ENCODE measurements around the gene SLC39A7. TPM values are rescaled to one million over a fixed set of nuclear protein-coding genes. Genes with fewer than 3 reads are reported as not detected.
"Not testable (repeated sequence)": the region's sequence is repeated elsewhere in the genome, so short reads cannot be mapped to it uniquely, and the experiment has no call there.

The SLC39A7 gene
- total RNA-seq, 1 donor from 2014 or later: 31.7 TPM

DNA sequence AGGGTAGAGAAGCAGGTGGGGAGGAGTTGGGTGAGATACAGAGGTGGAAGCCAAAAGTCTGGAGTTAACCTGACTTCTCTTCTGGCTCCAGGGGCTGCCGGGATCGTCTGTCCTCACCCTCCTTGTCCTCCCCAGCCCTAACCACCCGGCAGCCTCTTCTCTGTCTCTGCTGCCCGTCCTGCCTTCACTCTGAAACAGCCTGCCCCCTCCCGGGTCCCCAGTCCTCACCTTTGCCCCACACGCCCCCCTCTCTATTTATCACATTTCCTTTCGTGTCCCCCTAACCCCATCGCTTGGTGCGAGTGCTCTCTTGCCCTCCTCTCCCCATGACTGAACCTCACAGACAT, 13.3 kb downstream of the SLC39A7 start:
- POLR2A ChIA-PET: no interaction called here
- Mint-ChIP-seq H3K4me1 (peaks cover 22% of the 10 kb centered on the region), H3K4me3 (peak overlapping the region; percentile 67), H3K9me3 (no peaks in the 10 kb centered on the region), H3K36me3 (ENCODE audit: low read depth) (peaks cover 26% of the 10 kb centered on the region), H3K27me3 (peaks cover 38% of the 10 kb centered on the region), H3K27ac (no peak overlapping the region)
- ATAC-seq (ENCODE audit: low read depth): no peak
- CTCF ChIA-PET: no interaction called here
- no peak for DNase-seq
- intact Hi-C loops (cut with micrococcal nuclease): no loop called here
- TF ChIP-seq, protein P1, sequence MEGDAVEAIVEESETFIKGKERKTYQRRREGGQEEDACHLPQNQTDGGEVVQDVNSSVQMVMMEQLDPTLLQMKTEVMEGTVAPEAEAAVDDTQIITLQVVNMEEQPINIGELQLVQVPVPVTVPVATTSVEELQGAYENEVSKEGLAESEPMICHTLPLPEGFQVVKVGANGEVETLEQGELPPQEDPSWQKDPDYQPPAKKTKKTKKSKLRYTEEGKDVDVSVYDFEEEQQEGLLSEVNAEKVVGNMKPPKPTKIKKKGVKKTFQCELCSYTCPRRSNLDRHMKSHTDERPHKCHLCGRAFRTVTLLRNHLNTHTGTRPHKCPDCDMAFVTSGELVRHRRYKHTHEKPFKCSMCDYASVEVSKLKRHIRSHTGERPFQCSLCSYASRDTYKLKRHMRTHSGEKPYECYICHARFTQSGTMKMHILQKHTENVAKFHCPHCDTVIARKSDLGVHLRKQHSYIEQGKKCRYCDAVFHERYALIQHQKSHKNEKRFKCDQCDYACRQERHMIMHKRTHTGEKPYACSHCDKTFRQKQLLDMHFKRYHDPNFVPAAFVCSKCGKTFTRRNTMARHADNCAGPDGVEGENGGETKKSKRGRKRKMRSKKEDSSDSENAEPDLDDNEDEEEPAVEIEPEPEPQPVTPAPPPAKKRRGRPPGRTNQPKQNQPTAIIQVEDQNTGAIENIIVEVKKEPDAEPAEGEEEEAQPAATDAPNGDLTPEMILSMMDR (IDR thresholded peaks at IDR 0.05): no peak

- H3K4me1 Mint-ChIP-seq: peaks cover 18% of the 10 kb centered on the region
- DNase-seq (no peak), ATAC-seq (ENCODE audit: low read depth) (no peak)
- ChIA-PET CTCF (no interaction called here), POLR2A (no interaction called here)
- TF ChIP-seq, protein P1 (IDR thresholded peaks at IDR 0.05): no peak
- no peak overlapping the region for H3K27ac Mint-ChIP-seq
- intact Hi-C loops (cut with micrococcal nuclease): no loop called here
- H3K27me3 Mint-ChIP-seq: peaks cover 45% of the 10 kb centered on the region
- H3K4me3 Mint-ChIP-seq: no peak overlapping the region
- H3K36me3 Mint-ChIP-seq (ENCODE audit: low read depth): peaks cover 15% of the 10 kb centered on the region
- H3K9me3 Mint-ChIP-seq: no peaks in the 10 kb centered on the region
Measured at GRCh38 chr6:33215271-33216116, 14.8 kb downstream of the SLC39A7 start.

DNA sequence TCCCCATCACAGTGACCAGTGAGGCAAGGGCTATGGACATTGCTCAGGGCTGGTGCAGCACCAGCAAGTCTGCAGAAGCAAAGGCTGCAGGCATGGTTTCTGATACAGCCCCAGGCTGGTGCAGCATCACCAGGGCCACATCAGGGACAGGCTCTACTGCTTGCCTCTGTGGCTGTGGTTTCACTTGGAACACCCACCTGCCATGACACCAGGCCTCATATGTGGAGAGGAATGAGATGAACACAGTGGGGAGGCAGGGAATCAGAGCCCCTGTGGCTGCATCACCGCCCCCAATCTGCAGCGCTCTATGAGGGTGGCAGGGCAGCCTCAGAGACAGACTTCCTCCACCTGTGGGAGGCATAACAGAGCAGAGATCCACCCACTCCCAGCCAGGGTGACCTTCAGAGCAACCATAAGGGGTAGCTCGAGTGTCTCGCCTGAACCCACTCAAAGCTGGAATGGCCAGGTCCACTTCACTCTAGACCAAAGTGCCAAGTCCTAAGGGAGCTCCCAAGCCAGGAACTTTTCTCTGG, 15.5 kb downstream of the SLC39A7 start:
- Mint-ChIP-seq H3K36me3 (ENCODE audit: low read depth) (peaks cover 10% of the 10 kb centered on the region), H3K9me3 (no peaks in the 10 kb centered on the region), H3K4me3 (no peak overlapping the region), H3K27ac (no peak overlapping the region), H3K27me3 (peaks cover 46% of the 10 kb centered on the region), H3K4me1 (peaks cover 18% of the 10 kb centered on the region)
- ChIA-PET CTCF (no interaction called here), POLR2A (no interaction called here)
- DNase-seq (no peak), ATAC-seq (ENCODE audit: low read depth) (no peak)
- intact Hi-C loops (cut with micrococcal nuclease): no loop called here
- TF ChIP-seq, protein P1 (IDR thresholded peaks at IDR 0.05): no peak

- intact Hi-C loops (cut with micrococcal nuclease): no loop called here
- CTCF ChIA-PET: no interaction called here
- H3K27me3 Mint-ChIP-seq: peaks cover 53% of the 10 kb centered on the region
Measured at GRCh38 chr6:33217246-33217645, 16.6 kb downstream of the SLC39A7 start.

GRCh38 chr6:33217681-33218080, 17.0 kb downstream of the SLC39A7 start:
- ATAC-seq (ENCODE audit: low read depth) (no peak), DNase-seq (no peak)
- intact Hi-C loops (cut with micrococcal nuclease): no loop called here
- POLR2A ChIA-PET: no interaction called here
- Mint-ChIP-seq H3K36me3 (ENCODE audit: low read depth) (no peaks in the 10 kb centered on the region), H3K27me3 (peaks cover 53% of the 10 kb centered on the region), H3K4me1 (peaks cover 15% of the 10 kb centered on the region), H3K27ac (no peak overlapping the region), H3K9me3 (no peaks in the 10 kb centered on the region), H3K4me3 (no peak overlapping the region)
- CTCF ChIA-PET: no interaction called here
- TF ChIP-seq, protein P1 (IDR thresholded peaks at IDR 0.05): no peak

More at GRCh38 chr6:33217246-33217645, 16.6 kb downstream of the SLC39A7 start:
- H3K4me1 Mint-ChIP-seq: peaks cover 18% of the 10 kb centered on the region
- H3K36me3 Mint-ChIP-seq (ENCODE audit: low read depth): peaks cover 2% of the 10 kb centered on the region
- DNase-seq: no peak
- ATAC-seq (ENCODE audit: low read depth): no peak
- no peak overlapping the region for H3K27ac Mint-ChIP-seq
- TF ChIP-seq, protein P1 (IDR thresholded peaks at IDR 0.05): no peak
- no peaks in the 10 kb centered on the region for H3K9me3 Mint-ChIP-seq
- H3K4me3 Mint-ChIP-seq: no peak overlapping the region
- POLR2A ChIA-PET: no interaction called here

DNA sequence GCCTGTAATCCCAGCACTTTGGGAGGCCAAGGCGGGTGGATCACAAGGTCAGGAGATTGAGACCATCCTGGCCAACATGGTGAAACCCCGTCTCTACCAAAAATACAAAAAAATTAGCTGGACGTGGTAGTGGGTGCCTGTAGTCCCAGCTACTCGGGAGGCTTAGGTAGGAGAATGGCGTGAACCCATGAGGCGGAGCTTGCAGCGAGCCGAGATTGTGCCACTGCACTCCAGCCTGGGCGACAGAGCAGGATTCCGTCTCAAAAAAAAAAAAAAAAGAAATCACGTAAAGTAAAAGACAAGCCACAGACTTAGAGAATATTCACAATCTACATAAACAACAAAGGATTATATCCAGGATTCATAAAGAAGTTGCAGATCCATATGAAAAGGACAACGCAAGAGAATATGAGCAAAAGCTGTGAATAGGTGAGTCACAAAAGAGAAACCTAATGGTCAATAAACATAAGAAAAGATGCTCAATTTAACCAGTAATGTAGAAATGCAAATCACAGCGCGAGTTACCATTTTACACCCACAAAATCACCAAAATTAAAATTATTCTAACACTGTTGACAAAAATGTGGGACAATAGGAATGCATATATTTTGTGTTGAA, 25.9 kb downstream of the SLC39A7 start:
- H3K27ac Mint-ChIP-seq; intact Hi-C loops (cut with micrococcal nuclease); POLR2A ChIA-PET; H3K4me1 Mint-ChIP-seq; ATAC-seq (ENCODE audit: low read depth); H3K36me3 Mint-ChIP-seq (ENCODE audit: low read depth); H3K9me3 Mint-ChIP-seq; DNase-seq; H3K4me3 Mint-ChIP-seq: not testable (repeated sequence)
- CTCF ChIA-PET: interaction anchor here (1.2 kb wide), 1 partner anchor 20 kb away, joined by 3 read pairs; no protein-coding TSS in a partner anchor
- H3K27me3 Mint-ChIP-seq: peaks cover 34% of the 10 kb centered on the region

Data from activated B cell treated with CpG ODN at 0.5 μM for 24 hours (primary cell).